ENCODE results near the gene SDSL.

SDSL gene

GRCh38 chr12:113396828-113397496, 25.2 kb upstream of the SDSL start:
- no peak for DNase-seq

DNA sequence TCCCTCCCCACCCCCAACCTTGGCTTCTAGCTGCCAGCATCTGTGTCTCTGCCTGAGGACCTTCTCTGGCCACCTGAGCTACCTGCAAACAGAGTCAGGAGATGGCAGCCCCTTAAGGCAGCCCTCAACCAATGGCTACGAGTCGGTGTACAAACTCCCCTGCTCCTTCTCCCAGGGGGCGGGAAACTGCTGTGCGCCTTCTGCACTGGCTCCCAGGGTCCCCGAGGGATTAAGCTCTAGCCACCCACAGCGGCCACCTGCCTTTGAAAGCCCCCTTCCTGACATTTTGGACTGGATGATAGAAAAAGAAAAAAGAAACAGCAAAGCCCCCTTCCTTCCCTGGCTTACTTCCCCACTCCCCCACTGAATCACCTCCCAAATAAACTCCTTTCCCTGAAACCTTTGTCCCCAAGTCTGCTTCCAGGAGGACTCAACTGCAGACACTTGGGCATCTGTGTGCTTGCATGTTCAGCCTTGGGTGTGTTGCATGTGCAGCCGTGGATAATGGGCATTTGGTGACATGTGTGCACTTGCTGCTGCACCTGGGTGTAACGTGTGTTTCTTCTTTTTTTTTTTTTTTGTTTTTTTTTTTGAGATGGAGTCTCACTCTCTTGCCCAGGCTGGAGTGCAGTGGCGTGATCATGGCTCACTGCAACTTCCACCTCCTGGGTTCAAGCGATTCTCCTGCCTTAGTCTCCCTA, 24.5 kb upstream of the SDSL start:
- no peak for DNase-seq

DNA sequence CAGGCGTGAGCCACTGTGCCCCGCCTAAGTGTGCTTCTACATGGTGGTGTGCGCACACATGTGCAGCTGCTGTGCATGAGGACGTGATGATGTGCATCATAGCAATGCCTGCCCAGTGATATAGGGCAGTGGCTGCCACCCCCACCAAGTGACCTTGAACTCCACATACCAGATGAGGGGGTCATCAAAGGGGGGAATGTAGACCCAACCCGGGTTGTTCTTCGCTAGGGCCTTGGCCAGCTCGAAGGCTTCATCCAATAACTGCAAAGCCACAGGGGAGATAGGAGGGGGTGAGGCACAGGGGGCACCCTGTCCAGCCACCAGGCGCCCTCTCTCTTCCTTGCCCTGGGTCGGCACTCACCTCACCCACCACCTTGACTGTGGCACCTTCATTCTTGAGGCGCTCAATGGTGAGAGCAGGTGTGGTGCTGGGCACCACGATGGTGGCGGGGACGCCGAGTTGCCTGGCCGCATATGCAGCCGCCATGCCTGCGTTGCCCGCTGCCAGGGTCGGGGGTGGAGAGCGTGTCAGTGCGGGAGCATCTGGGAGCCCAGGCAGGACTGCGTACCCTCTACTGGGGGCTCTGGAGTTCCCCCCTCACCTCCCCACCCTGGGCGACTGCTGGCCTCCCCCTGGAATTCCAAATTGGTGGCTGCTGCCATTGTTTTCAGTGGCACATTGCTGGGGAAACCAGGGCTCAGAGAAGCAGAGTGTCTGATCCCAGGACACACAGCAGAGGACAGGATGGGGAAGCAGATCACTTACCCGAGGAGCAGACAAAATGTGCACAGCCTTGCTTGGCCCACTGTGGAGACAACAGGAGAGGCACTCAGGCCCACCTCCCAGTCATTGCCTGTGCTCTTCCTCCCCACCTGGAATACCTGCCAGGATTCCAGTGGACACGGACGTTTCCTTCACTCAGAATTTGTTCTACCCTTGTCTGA, 23.6 kb upstream of the SDSL start:
- DNase-seq: no peak

- no peak for DNase-seq
Measured at GRCh38 chr12:113399490-113399889, 22.7 kb upstream of the SDSL start.

DNA sequence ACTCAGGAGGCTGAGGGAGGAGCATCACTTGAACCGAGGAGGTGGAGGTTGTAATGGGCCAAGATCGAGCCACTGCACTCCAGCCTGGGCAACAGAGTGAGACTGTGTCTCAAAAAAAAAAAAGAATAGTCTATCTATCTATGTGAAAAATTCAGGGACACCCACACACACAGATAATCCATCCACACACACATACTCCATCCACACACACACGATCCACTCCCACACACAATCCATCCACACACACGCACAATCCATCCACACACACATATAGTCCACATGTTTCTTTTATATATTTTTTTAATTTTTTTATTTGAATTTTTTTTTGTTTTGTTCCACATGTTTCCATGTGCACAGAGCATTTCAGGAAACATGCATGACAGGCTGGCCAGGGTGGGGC, 21.8 kb upstream of the SDSL start:
- no peak for DNase-seq

GRCh38 chr12:113401066-113402000, 20.8 kb upstream of the SDSL start:
- no peak for DNase-seq

GRCh38 chr12:113402586-113403260, 19.5 kb upstream of the SDSL start:
- DNase-seq: no peak

DNA sequence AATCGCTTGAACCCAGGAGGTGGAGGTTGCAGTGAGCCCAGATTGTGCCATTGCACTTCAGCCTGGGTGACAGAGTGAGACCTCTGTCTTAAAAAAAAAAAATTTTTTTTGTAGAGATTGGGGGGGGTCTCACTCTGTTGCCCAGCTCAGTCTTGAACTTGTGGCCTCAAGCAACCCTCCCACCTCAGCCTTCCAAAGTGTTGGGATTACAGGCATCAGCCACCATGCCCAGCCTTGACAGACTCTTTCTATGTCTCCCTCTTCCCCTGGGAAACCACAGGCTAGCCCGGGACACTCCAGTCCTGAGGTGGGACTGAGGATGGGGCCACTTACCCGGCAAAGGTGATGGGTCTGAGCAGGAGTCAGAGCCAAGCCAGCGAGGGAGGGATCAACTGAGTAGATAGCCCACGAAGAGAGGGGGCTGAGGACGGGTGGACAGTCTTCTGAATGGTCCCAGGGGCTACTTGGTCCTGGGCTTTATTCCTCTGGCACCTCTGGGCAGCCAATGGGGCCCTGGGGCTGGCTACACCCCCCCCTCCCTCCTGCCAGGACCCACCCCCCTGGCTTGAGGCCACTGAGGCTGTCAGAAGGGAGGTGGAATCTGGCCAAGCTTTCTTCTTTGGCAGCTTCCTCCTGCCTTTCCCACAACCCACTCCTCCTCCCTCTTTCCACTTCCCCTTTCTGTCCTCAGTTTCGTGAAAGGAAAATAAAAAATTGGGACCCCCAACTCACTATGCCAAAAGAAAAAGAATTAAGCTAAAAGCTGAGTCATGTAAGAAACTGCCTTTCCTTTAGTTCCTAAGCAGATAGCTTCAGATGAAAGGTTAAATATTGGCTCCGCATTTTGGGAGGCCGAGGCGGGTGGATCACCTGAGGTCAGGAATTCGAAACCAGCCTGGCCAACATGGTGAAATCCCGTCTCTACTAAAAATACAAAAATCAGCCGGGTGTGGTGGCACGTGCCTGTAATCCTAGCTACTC, 18.5 kb upstream of the SDSL start, which contains the start of gene SDS:
Gene SDS, minus strand, starts transcription at position 453 of the 981 bp plus-strand sequence. CDS start 4,179 bp downstream, outside the sequence.
- DNase-seq: no peak

DNA sequence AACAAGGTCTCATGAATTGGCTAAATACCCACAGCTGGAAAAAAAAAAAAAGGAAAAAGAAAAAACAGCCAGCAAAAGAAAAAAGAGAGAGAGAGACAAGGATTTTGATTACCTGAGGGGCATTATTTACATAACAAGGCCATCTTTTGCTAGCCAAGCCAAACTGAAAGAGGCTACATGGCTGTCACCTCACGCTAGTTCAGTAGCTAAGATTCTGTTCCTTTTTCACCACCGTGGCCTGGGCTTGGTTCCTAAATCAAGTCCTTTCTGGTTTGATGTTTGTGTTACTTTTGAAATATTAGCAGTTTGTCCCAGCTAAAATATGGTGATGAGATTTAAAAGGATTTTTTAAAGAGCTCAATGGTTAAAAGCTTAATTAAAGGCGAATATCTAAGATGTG, 16.5 kb upstream of the SDSL start:
- DNase-seq: no peak

DNA sequence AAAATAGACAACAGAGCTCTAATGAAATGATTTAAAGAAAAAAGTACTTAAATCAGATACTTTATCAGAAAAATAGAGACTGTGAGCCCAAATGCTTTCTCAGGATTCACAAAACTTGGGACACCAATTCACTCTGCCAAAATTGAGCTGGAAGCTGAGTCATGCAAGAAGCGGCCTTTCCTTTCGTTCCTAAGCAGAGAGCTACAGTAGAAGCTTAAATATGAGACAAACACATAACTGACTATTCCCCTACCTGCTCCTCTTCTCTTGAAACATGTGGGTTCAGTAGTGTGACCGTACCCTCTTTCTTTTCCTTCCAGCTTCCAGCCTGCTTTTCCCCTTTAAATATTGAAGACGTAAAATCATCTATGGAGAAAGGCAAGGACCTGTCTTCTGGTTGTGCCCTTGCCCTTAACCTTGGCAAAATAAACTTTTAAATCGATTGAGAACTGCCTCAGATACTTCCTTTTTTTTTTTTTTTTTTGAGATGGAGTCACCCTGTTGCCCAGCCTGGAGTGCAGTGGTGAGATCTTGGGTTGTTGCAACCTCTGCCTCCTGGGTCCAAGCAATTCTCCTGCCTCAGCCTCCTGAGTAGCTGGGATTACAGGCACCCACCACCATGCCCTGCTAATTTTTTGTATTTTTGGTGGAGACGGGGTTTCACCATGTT, 14.1 kb upstream of the SDSL start:
- DNase-seq: no peak

- DNase-seq: no peak
Measured at GRCh38 chr12:113408756-113409298, 13.4 kb upstream of the SDSL start.

DNA sequence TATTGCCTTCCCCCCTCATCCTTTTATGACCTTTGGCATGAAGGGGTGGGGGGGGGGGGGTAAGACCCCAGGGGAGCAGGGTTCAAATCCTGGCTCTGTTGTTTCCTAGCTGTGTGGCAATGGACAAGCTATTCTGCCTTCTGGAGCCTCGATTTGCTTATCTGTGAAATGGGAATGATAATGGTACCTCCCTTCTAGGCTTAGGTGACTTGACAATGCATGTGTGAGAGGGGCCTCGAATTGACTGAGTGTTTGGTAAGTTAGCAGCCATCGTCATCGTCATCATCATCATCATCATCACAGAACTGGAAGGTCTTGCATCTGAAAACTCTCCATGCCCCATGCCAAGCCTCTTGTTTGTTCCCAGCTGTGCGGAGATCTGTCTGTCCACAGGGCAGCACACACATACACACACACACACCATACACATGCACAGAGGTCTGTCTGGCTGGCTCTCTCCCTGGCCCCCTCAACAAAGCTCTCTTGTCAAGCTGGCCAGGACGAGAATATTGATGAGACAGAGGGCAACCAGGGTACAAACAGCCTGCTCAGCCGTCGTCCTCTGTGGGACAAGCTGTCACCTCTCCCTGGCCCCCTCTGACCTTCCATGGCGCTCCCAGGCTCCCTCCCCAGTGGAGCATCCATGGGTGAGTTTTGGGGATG, 12.6 kb upstream of the SDSL start:
- DNase-seq: no peak

DNA sequence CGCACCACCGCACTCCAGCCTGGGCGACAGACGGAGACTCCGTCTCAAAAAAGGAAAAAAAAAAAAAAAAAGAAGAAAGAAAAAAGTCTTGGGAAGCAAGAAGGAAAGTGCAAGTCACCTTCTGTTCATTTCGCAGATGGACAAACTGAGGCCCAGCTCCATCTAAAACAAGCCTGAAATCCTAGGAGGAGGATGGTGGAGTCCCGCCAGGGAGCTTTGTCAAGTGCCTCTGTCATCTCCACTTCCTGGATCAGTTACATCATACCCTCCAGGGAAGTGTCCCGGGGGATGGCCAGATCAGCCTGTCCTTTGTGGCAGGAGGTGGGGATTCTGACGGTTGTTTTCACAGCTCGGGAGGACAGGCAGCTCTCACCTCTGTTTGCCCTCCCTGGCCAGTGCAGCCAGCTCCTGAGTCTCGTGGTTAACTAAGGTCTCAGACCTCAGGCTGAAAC, 8.7 kb upstream of the SDSL start:
- DNase-seq: no peak

GRCh38 chr12:113414519-113415038, 7.6 kb upstream of the SDSL start:
- no peak for DNase-seq

GRCh38 chr12:113416091-113416754, 6.0 kb upstream of the SDSL start:
- DNase-seq: no peak

DNA sequence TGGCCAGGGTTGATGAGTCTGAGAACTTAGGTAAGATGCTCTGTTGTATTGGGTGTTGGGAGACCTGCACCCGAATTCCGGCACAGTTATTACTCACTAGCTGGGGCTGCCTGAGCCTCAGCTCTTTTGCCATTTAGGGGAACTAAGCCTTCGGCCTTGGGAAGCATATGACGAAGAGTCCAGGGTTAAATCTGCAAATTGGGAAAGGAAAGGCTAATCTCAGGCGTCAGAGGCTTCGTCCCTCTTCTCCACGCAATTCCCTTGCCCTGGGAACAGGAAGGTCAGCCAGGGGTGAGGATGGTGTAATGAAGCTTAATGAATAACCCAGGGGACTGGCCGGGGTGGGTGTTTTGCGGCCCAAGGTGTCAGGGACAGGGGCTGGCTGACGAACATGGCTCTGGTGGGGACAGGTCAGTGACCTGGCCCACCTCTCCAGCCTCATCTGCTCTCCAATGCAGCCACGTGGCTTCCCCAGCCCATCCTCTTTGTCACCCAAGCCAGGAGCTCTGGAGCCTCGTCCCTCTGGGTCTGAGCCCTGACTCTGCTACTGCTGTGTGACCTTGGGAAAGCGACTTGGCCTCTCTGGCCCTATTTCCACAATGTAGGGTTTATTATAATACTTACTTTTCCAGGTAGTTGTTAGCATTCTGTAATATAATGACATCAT, 3.8 kb upstream of the SDSL start:
- no peak for DNase-seq

DNA sequence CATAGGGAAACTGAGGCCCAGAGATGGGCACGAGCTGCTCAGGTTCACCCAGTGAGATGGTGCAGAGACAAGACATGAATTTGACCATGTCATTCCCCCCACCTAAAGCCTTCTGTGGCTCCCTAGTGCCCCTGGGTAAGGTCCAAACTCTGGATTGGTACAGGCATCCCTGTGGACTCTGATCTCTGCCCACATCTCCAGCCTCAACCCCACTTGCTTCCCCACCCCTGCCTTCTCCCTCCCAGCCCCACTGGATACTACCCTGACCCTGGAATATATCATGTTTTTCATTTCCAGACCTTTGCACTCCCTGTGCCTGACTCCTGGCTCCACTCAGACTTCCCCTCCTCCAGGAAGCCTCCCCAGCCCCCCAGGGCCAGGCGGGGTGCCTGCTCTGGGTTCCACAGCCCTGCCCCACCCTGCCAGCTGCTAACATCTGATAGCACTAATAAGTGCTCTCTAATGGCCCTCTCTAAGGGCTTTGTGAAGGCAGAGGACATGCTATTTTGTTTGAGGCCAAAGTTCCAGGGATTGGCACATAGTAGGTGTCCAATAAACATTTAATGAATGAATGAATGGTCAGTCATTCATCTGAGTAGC, 1.1 kb upstream of the SDSL start:
- no peak for DNase-seq

Measured in COR-L47 (cell line).